Measurements from ENCODE around the gene WDFY1.

Gene WDFY1

GRCh38 chr2:223886726-223887125 lies 58.4 kb downstream of the WDFY1 start:
- H3K36me3 ChIP-seq (ENCODE audit: control insufficient read depth in 2 of 2, insufficient read depth in 1 of 2, low read length in 2 of 2): peaks cover 18 to 58% of the 10 kb centered on the region in 2 experiments
- ChIA-PET POLR2A (no interaction called here), CTCF (no interaction called here)
- H3K4me1 ChIP-seq (ENCODE audit: control insufficient read depth, insufficient read depth, low read length): no peaks in the 10 kb centered on the region
- TF ChIP-seq SALL2 (tag by site-specific recombination; IDR thresholded peaks at IDR 0.05; ENCODE audit: borderline replicate concordance): no peak
- no peak for TF ChIP-seq ZNF560 (tag by site-specific recombination; IDR thresholded peaks at IDR 0.05; ENCODE audit: borderline replicate concordance)
- TF ChIP-seq ZNF23 (tag by site-specific recombination; IDR thresholded peaks at IDR 0.05; ENCODE audit: borderline replicate concordance): no peak
- no peak for TF ChIP-seq GLI2 (tag by site-specific recombination; IDR thresholded peaks at IDR 0.05; ENCODE audit: borderline replicate concordance, low read depth)
- no peak for TF ChIP-seq KLF16 (tag by site-specific recombination; IDR thresholded peaks at IDR 0.05)
- no peak for TF ChIP-seq SP3 (tag by site-specific recombination; IDR thresholded peaks at IDR 0.05)
- TF ChIP-seq TRIM28 (IDR thresholded peaks at IDR 0.05; ENCODE audit: borderline replicate concordance, low read length): no peak
- no peak for TF ChIP-seq ZNF423 (tag by site-specific recombination; IDR thresholded peaks at IDR 0.05)
- TF ChIP-seq ZNF155 (tag by site-specific recombination; IDR thresholded peaks at IDR 0.05): no peak
- no peak for TF ChIP-seq ZFP37 (tag by site-specific recombination; IDR thresholded peaks at IDR 0.05)
- no peak for TF ChIP-seq HOXD13 (CRISPR knock-in tag; IDR thresholded peaks at IDR 0.05; ENCODE audit: borderline replicate concordance)
- TF ChIP-seq ZSCAN5A (tag by site-specific recombination; IDR thresholded peaks at IDR 0.05): no peak
- TF ChIP-seq HIC1 (tag by site-specific recombination; IDR thresholded peaks at IDR 0.05): no peak
- no peak overlapping the region for H3K4me3 ChIP-seq (ENCODE audit: low read depth, low read length)
- H3K9me3 ChIP-seq (ENCODE audit: control insufficient read depth, insufficient read depth, low read depth, low read length): no peaks in the 10 kb centered on the region
- no peak overlapping the region for H3K27ac ChIP-seq (ENCODE audit: extremely low read depth, low read depth, low read length)

- H3K9me3 ChIP-seq (ENCODE audit: control insufficient read depth, insufficient read depth, low read depth, low read length): no peaks in the 10 kb centered on the region
- no peaks in the 10 kb centered on the region for H3K4me1 ChIP-seq (ENCODE audit: control insufficient read depth, insufficient read depth, low read length)
- no peak overlapping the region for H3K27ac ChIP-seq (ENCODE audit: extremely low read depth, low read depth, low read length)
- ChIA-PET POLR2A (no interaction called here), CTCF (no interaction called here)
- H3K4me3 ChIP-seq (ENCODE audit: low read depth, low read length): no peak overlapping the region
- peaks cover 25 to 66% of the 10 kb centered on the region in 2 experiments for H3K36me3 ChIP-seq (ENCODE audit: control insufficient read depth in 2 of 2, insufficient read depth in 1 of 2, low read length in 2 of 2)
- TF ChIP-seq ZNF138 (tag by site-specific recombination; IDR thresholded peaks at IDR 0.05; ENCODE audit: borderline replicate concordance) (no peak), ZNF488 (tag by site-specific recombination; IDR thresholded peaks at IDR 0.05) (no peak), ZNF423 (tag by site-specific recombination; IDR thresholded peaks at IDR 0.05) (no peak), RBAK (tag by site-specific recombination; IDR thresholded peaks at IDR 0.05) (no peak), ZBTB17 (tag by site-specific recombination; IDR thresholded peaks at IDR 0.05) (no peak), EGR2 (tag by site-specific recombination; IDR thresholded peaks at IDR 0.05; ENCODE audit: low read depth) (no peak), ZNF610 (tag by site-specific recombination; IDR thresholded peaks at IDR 0.05; ENCODE audit: borderline replicate concordance) (no peak), ZNF175 (tag by site-specific recombination; IDR thresholded peaks at IDR 0.05) (no peak), ZNF704 (tag by site-specific recombination; IDR thresholded peaks at IDR 0.05) (no peak), GLI4 (tag by site-specific recombination; IDR thresholded peaks at IDR 0.05) (no peak), ZFP41 (tag by site-specific recombination; IDR thresholded peaks at IDR 0.05; ENCODE audit: borderline replicate concordance) (no peak), ZBTB8A (tag by site-specific recombination; IDR thresholded peaks at IDR 0.05) (no peak), GLIS1 (tag by site-specific recombination; IDR thresholded peaks at IDR 0.05) (no peak), ZNF18 (tag by site-specific recombination; IDR thresholded peaks at IDR 0.05) (no peak), ZFHX2 (tag by site-specific recombination; conservative IDR thresholded peaks at IDR 0.05) (no peak), ZNF398 (tag by site-specific recombination; IDR thresholded peaks at IDR 0.05) (no peak), ZNF184 (tag by site-specific recombination; IDR thresholded peaks at IDR 0.05) (no peak)
Measured at GRCh38 chr2:223884399-223884798, 60.7 kb downstream of the WDFY1 start.
